GM12878 (cell line): ENCODE data around the gene MICALL2. TPM values are rescaled to one million over a fixed set of nuclear protein-coding genes. Genes with fewer than 3 reads are reported as not detected.

ENCODE experiments used
- ATAC-seq: fragments of 200-7000 bp; cut with Tn5 transposase; 3 replicates; pipeline ENCODE4 v1.9.1; 2020; ENCODE audit warnings: mild to moderate bottlenecking, moderate library complexity
- BruUV-seq: library from RNA; stranded (reverse); fragments of 400-500 nt; replicated peaks from 2 replicates; lab custom pipeline; 2021; lab: Mats Ljungman, UMichigan
- CTCF ChIA-PET: fragments of 300-600 bp; sonication (Branson Sonifier 250); formaldehyde crosslinking; extraction: SDS; loops from one replicate; lab custom pipeline; 2021; ENCODE audit warnings: inconsistent platforms; lab: Yijun Ruan, JAX
- POLR2A ChIA-PET: fragments of 350-600 bp; formaldehyde crosslinking; extraction: SDS; loops from one replicate; lab custom pipeline; 2021; ENCODE audit warnings: inconsistent platforms; lab: Charles Lee
- RAD21 ChIA-PET: fragments of 300-600 bp; sonication (Branson Sonifier 250); formaldehyde crosslinking; loops from one replicate; lab custom pipeline; 2023; ENCODE audit warnings: antibody characterized with exemption; ENCODE audit not compliant: unreplicated experiment; lab: Charles Lee
- SMC1A ChIA-PET: fragments of 300-600 bp; sonication (Branson Sonifier 250); formaldehyde crosslinking; loops from one replicate; lab custom pipeline; 2023; ENCODE audit not compliant: unreplicated experiment, uncharacterized antibody; lab: Charles Lee
- DNase-seq: peaks from one replicate; pipeline ENCODE4 v3.0.0-alpha.2; 2011; ENCODE audit warnings: low read depth, low spot score
- FAIRE-seq: peaks from 3 replicates; lab custom pipeline; 2011; peaks lifted over from hg19 to GRCh38; lab: Jason Lieb, UNC
- H2AFZ ChIP-seq: 2 replicates; pipeline ENCODE4 v1.6.0; 2011; ENCODE audit warnings: low read depth, low read length, control low read depth; ENCODE audit not compliant: control insufficient read depth
- H3K27ac ChIP-seq: 2 replicates; pipeline ENCODE4 v1.5.1; 2011; ENCODE audit warnings: control low read depth; ENCODE audit not compliant: control insufficient read depth, insufficient read depth
- H3K27me3 ChIP-seq, 2 experiments: replicated peaks in 1 of 2; 2 replicates each; pipeline versions ENCODE4 v1.6.0 to v1.6.1; 2011; ENCODE audit warnings: low read length in 1 of 2; ENCODE audit not compliant: control insufficient read depth in 2 of 2, insufficient read depth in 2 of 2
- H3K36me3 ChIP-seq, 2 experiments: 2 replicates each; pipeline ENCODE4 v1.5.1; 2011; ENCODE audit warnings: low read length in 1 of 2; ENCODE audit not compliant: control insufficient read depth in 2 of 2, insufficient read depth in 2 of 2
- H3K4me1 ChIP-seq: 2 replicates; pipeline ENCODE4 v1.6.1; 2011; ENCODE audit warnings: mild to moderate bottlenecking, low read length, moderate library complexity, mixed read lengths; ENCODE audit not compliant: control insufficient read depth, insufficient read depth
- H3K4me2 ChIP-seq: 2 replicates; pipeline ENCODE4 v1.6.0; 2011; ENCODE audit warnings: control low read depth; ENCODE audit not compliant: control insufficient read depth, insufficient read depth
- H3K4me3 ChIP-seq: fragments of 200-600 bp; sonication (generic); 2 replicates; pipeline ENCODE4 v1.5.1; 2016
- H3K79me2 ChIP-seq: 2 replicates; pipeline ENCODE4 v1.6.0; 2011; ENCODE audit warnings: low read length; ENCODE audit not compliant: control insufficient read depth, insufficient read depth
- H3K9ac ChIP-seq: 2 replicates; pipeline ENCODE4 v1.8.0; 2011; ENCODE audit warnings: low read length, control low read depth, mixed read lengths; ENCODE audit not compliant: control insufficient read depth, insufficient read depth
- H3K9me3 ChIP-seq: replicated peaks from 3 replicates; pipeline ENCODE4 v1.5.1; 2011; ENCODE audit warnings: mild to moderate bottlenecking, low read length; ENCODE audit not compliant: control insufficient read depth, insufficient read depth
- H4K20me1 ChIP-seq: 2 replicates; pipeline ENCODE4 v1.6.0; 2011; ENCODE audit not compliant: control insufficient read depth, insufficient read depth
- CEBPB ChIP-seq, 2 experiments: fragments of 150-350 bp in 1 of 2; IDR thresholded peaks; 2 replicates each; pipeline ENCODE4 v1.6.1; 2012 to 2014; ENCODE audit warnings: low read depth in 2 of 2, low read length in 2 of 2, borderline replicate concordance in 1 of 2, inconsistent platforms in 1 of 2
- JUND ChIP-seq: IDR thresholded peaks from 2 replicates; pipeline ENCODE4 v1.6.1; 2012; ENCODE audit warnings: low read depth, mild to moderate bottlenecking, low read length, improper control_type of control experiment, moderate library complexity
- MXI1 ChIP-seq: fragments of 150-350 bp; IDR thresholded peaks from 2 replicates; pipeline ENCODE4 v1.6.1; 2011; ENCODE audit warnings: low read depth, mild to moderate bottlenecking, inconsistent platforms, low read length, improper control_type of control experiment
- NFYB ChIP-seq: IDR thresholded peaks from 2 replicates; pipeline ENCODE4 v1.6.1; 2011; ENCODE audit warnings: low read depth, mild to moderate bottlenecking, low read length, improper control_type of control experiment, moderate library complexity; ENCODE audit not compliant: insufficient read depth
- RBBP5 ChIP-seq: fragments of 200-600 bp; sonication (generic); conservative IDR thresholded peaks from 2 replicates; pipeline ENCODE4 v1.6.1; 2016
- STAT1 ChIP-seq: fragments of 450-650 bp; conservative IDR thresholded peaks from 2 replicates; pipeline ENCODE4 v1.6.1; 2014; ENCODE audit warnings: antibody characterized with exemption, mild to moderate bottlenecking
- STAT3 ChIP-seq: IDR thresholded peaks from 2 replicates; pipeline ENCODE4 v1.6.1; 2011; ENCODE audit warnings: low read depth, low read length, improper control_type of control experiment
- SUPT20H ChIP-seq: IDR thresholded peaks from 2 replicates; pipeline ENCODE4 v1.6.1; 2011; ENCODE audit warnings: low read depth, mild to moderate bottlenecking, low read length, moderate library complexity, borderline replicate concordance; ENCODE audit not compliant: control insufficient read depth
- ZZZ3 ChIP-seq: IDR thresholded peaks from 2 replicates; pipeline ENCODE4 v1.6.1; 2011; ENCODE audit warnings: low read depth; ENCODE audit not compliant: control insufficient read depth, insufficient read length
- WGBS: methylation state at CpG from one replicate; pipeline ENCODE4 v1.1.6; 2016; ENCODE audit warnings: low lambda C conversion rate; ENCODE audit not compliant: insufficient replicate concordance, insufficient coverage; ENCODE audit errors: missing lambda C conversion rate; 5-methylcytosine and 5-hydroxymethylcytosine counted together
- in situ Hi-C: fragments of 300-500 bp; cut with MboI; formaldehyde crosslinking; loops from 9 replicates; pipeline ENCODE4 v1.14.3; 2018; ENCODE audit warnings: mixed read lengths
- intact Hi-C: fragments of 100-400 bp; cut with micrococcal nuclease; formaldehyde crosslinking; loops from one replicate; pipeline ENCODE4 v1.14.2; 2022; ENCODE audit not compliant: unreplicated experiment
- polyA plus RNA-seq, 11 experiments: library from polyadenylated mRNA; depleted of rRNA in 4 of 11; unstranded in 6 of 11; stranded (reverse) in 5 of 11; fragments of >200 nt; fragmentation: Nextera tagmentation in 4 of 11; fragmentation: Illumina TruSeq in 1 of 11; extraction: Ambion mirVana in 4 of 11; extraction: Trizol in 1 of 11; gene quantifications; 1 replicate in 1 of 11; 2 replicates in 10 of 11; pipeline versions ENCODE4 v1.2.1 to v1.2.3, GENCODE V29; 2011 to 2016; ENCODE audit warnings: inconsistent platforms in 2 of 11, missing spikeins in 2 of 11, low read depth in 1 of 11
- total RNA-seq, 4 experiments: library from RNA; depleted of rRNA in 3 of 4; stranded (reverse); fragments of >200 nt in 3 of 4; fragmentation: Illumina TruSeq in 1 of 4; extraction: Trizol in 1 of 4; gene quantifications; 2 replicates each; pipeline versions ENCODE4 v1.2.1 to v1.2.3, GENCODE V29; 2013 to 2021
- TF ChIP-seq, protein P1 (sequence below): fragments of 450-650 bp; conservative IDR thresholded peaks from 2 replicates; pipeline ENCODE4 v1.6.1; 2017; ENCODE audit warnings: mild to moderate bottlenecking, moderate library complexity
- TF ChIP-seq, protein P2 (sequence below): fragments of 450-650 bp; formaldehyde crosslinking; IDR thresholded peaks from 2 replicates; pipeline ENCODE4 v1.4.0; 2022; ENCODE audit warnings: mild to moderate bottlenecking, moderate library complexity

Gene MICALL2
- total and polyA plus RNA-seq, 10 of the 15 experiments (the other 5 are each of a cell fraction or from before 2014, with no cell fraction given) = 0.04 to 1.7 (median 0.83) TPM; not detected in 3

DNA sequence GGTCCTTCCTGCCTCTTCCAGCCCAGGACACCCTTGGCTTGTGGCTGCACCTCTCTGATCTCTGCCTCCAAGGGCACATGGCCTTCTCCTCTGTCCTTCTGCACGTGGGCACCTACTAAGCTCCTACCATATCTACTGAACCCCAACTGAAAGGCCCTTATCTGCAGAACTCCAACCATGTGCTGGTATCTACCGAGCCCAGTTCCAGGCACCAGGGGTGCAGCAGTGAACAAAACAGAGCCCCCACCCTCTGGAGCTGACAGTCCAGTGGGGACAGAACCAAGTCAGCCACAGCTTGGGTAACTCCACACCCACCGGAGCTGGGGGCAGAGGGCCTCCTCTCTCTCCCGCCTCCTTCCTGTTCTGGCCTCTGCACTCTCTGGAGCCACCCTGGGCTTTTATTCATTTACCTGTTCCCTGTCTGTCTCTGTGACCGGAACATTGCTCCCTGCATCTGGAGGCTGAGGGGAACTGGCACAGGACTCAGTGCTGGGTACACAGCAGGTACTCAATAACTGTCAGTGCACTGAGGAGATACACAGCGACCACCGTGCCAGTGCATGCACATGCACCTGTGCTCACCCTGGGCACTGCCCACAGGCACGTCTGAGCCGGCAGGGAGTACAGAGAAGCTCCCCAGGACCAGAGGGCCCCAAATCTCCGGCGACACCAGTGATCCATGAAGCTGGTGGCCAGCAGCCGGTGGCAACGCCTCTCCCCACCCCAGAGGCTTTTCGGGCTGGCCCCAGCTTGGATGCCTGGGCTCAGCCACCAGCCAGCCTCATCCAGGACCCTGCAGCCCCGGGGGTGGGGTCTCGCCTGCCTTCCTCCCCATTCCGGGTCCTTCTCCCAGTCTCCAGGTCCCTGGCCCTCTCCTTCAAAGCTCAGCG lies 2.0 kb downstream of the MICALL2 start:
- no peak overlapping the region for H3K4me3 ChIP-seq
- H3K9ac ChIP-seq = no peak overlapping the region
- H2AFZ ChIP-seq = no peak overlapping the region
- H3K27ac ChIP-seq = no peak overlapping the region
- ATAC-seq (no peak), DNase-seq (no peak), FAIRE-seq (no peak)
- no peaks in the 10 kb centered on the region for H3K9me3 ChIP-seq
- BruUV-seq = no TSS peak
- H3K36me3 ChIP-seq = no peaks in the 10 kb centered on the region
- H3K4me1 ChIP-seq = peaks cover 17% of the 10 kb centered on the region
- ChIA-PET CTCF (interaction anchor here (1.1 kb wide), 1 partner anchor 25 kb away, joined by 3 read pairs; no protein-coding TSS in a partner anchor), POLR2A (no interaction called here), SMC1A (no interaction called here), RAD21 (no interaction called here)
- H3K79me2 ChIP-seq = no peaks in the 10 kb centered on the region
- in situ Hi-C loops = no loop called here
- intact Hi-C loops = no loop called here
- H3K4me2 ChIP-seq = no peak overlapping the region
- no peaks in the 10 kb centered on the region; a peak in 1 of 4 replicates for H3K27me3 ChIP-seq
- no peak for TF ChIP-seq CEBPB (IDR thresholded peaks at IDR 0.05; ENCODE audit: borderline replicate concordance in 1 of 2, low read depth in 2 of 2, low read length in 2 of 2)
- TF ChIP-seq RBBP5 = no peak
- no peak for TF ChIP-seq MXI1
- no peak for TF ChIP-seq ZZZ3
- TF ChIP-seq NFYB = no peak
- TF ChIP-seq STAT3 = no peak
- no peak for TF ChIP-seq SUPT20H
- TF ChIP-seq, protein P1, sequence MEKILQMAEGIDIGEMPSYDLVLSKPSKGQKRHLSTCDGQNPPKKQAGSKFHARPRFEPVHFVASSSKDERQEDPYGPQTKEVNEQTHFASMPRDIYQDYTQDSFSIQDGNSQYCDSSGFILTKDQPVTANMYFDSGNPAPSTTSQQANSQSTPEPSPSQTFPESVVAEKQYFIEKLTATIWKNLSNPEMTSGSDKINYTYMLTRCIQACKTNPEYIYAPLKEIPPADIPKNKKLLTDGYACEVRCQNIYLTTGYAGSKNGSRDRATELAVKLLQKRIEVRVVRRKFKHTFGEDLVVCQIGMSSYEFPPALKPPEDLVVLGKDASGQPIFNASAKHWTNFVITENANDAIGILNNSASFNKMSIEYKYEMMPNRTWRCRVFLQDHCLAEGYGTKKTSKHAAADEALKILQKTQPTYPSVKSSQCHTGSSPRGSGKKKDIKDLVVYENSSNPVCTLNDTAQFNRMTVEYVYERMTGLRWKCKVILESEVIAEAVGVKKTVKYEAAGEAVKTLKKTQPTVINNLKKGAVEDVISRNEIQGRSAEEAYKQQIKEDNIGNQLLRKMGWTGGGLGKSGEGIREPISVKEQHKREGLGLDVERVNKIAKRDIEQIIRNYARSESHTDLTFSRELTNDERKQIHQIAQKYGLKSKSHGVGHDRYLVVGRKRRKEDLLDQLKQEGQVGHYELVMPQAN = no peak
- TF ChIP-seq, protein P2, sequence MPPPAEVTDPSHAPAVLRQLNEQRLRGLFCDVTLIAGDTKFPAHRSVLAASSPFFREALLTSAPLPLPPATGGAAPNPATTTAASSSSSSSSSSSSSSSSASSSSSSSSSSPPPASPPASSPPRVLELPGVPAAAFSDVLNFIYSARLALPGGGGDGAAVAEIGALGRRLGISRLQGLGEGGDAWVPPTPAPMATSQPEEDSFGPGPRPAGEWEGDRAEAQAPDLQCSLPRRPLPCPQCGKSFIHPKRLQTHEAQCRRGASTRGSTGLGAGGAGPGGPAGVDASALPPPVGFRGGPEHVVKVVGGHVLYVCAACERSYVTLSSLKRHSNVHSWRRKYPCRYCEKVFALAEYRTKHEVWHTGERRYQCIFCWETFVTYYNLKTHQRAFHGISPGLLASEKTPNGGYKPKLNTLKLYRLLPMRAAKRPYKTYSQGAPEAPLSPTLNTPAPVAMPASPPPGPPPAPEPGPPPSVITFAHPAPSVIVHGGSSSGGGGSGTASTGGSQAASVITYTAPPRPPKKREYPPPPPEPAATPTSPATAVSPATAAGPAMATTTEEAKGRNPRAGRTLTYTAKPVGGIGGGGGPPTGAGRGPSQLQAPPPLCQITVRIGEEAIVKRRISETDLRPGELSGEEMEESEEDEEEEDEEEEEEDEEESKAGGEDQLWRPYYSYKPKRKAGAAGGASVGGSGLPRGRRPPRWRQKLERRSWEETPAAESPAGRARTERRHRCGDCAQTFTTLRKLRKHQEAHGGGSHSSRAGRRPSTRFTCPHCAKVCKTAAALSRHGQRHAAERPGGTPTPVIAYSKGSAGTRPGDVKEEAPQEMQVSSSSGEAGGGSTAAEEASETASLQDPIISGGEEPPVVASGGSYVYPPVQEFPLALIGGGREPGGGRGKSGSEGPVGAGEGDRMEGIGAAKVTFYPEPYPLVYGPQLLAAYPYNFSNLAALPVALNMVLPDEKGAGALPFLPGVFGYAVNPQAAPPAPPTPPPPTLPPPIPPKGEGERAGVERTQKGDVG = no peak
- TF ChIP-seq STAT1 = no peak
- TF ChIP-seq JUND = no peak
- H4K20me1 ChIP-seq = no peaks in the 10 kb centered on the region
- WGBS = 43% methylated on average over 18 of the region's 18 CpGs
